GM12891 (cell line): Measurements from ENCODE around the gene KCTD16.

ENCODE experiments used
- PAX5 ChIP-seq: IDR thresholded peaks from 2 replicates; pipeline ENCODE4 v1.6.1; 2011; ENCODE audit warnings: low read length, moderate library complexity, mild to moderate bottlenecking; ENCODE audit not compliant: insufficient read depth, severe bottlenecking
- POLR2A ChIP-seq: IDR thresholded peaks from 2 replicates; pipeline ENCODE4 v1.6.1; 2011; ENCODE audit warnings: low read depth, low read length, control low read depth
- POLR2AphosphoS5 ChIP-seq: IDR thresholded peaks from 2 replicates; pipeline ENCODE4 v1.6.1; 2011; ENCODE audit warnings: low read depth, low read length, control low read depth
- POU2F2 ChIP-seq: IDR thresholded peaks from 2 replicates; pipeline ENCODE4 v1.6.1; 2011; ENCODE audit warnings: low read depth, mild to moderate bottlenecking, control low read depth, low read length, moderate library complexity
- SPI1 ChIP-seq: IDR thresholded peaks from 2 replicates; pipeline ENCODE4 v1.6.1; 2011; ENCODE audit warnings: low read depth, low read length, control low read depth
- TAF1 ChIP-seq: IDR thresholded peaks from 2 replicates; pipeline ENCODE4 v1.6.1; 2011; ENCODE audit warnings: low read depth, low read length, control low read depth

DNA sequence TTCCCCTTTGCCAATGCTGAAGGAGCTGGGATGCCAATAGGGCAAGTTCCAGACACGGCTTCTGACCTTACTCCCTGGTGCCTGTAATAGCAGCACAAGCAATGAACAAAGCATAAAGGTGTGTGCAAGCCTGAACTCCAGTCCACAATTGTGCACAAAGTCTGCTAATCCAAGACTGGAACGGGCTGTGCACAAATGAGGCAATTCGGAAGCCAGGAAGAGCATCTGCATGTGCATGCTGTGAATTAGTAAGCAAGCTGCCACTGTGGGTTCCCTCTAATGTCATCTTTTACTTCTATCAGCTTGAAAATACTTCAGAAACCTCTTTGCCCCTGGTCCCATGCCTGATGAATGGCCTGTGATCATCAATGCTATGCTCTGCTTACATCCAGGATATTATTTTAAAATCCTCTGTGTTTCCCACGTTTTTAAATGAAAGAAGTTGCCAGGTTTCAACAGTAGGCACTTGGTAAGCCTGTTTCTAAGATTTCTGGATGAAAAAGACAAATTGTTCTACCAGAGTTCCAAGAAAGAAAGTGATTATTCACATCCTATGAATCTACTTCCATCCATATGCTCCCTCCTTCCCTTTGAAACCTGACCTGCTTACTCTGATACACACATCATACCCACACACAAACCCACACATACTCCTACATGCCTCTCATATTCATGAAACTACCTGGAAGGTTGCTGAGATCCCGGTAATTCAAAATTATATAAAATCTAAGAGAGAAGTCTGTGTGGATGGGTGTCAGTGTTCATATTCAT lies 165.7 kb downstream of the KCTD16 start:
- TF ChIP-seq POLR2A (no peak), POU2F2 (no peak), TAF1 (no peak), POLR2AphosphoS5 (no peak), SPI1 (no peak), PAX5 (no peak)
